K562 (cell line): Measurements from ENCODE around the gene OPCML.

Source experiments
- BRCA1 ChIP-seq, 2 experiments: fragments of 450-650 bp in 1 of 2; sonication (generic) in 1 of 2; formaldehyde crosslinking in 1 of 2; IDR thresholded peaks; 2 replicates each; pipeline versions ENCODE4 v1.5.0 to v1.6.1; 2017 to 2020; ENCODE audit warnings: mild to moderate bottlenecking in 1 of 2, missing genetic modification reagents in 1 of 2
- CHD2 ChIP-seq: IDR thresholded peaks from 2 replicates; pipeline ENCODE4 v1.6.1; 2011; ENCODE audit warnings: low read depth, low read length
- CTCF ChIP-seq, 3 experiments: IDR thresholded peaks in 2 of 3; conservative IDR thresholded peaks in 1 of 3; 2 replicates each; pipeline ENCODE4 v1.5.1; 2011 to 2012; ENCODE audit warnings: low read length in 3 of 3, mild to moderate bottlenecking in 3 of 3, control low read depth in 2 of 3, improper control_type of control experiment in 1 of 3, inconsistent platforms in 1 of 3, low read depth in 1 of 3, mixed read lengths in 1 of 3, moderate library complexity in 1 of 3; ENCODE audit not compliant: insufficient read depth in 2 of 3
- EGR1 ChIP-seq: fragments of 450-650 bp; conservative IDR thresholded peaks from 2 replicates; pipeline ENCODE4 v1.6.1; 2017; ENCODE audit warnings: mild to moderate bottlenecking
- ELF4 ChIP-seq: fragments of 450-650 bp; formaldehyde crosslinking; IDR thresholded peaks from 2 replicates; pipeline ENCODE4 v1.4.0; 2022; ENCODE audit warnings: missing genetic modification characterization
- FOXK1 ChIP-seq: sonication (generic); formaldehyde crosslinking; IDR thresholded peaks from 2 replicates; pipeline ENCODE4 v1.8.0; 2022; ENCODE audit warnings: missing genetic modification reagents, mild to moderate bottlenecking, borderline replicate concordance
- HCFC1 ChIP-seq: IDR thresholded peaks from 2 replicates; pipeline ENCODE4 v1.6.1; 2012; ENCODE audit warnings: low read depth, low read length, improper control_type of control experiment
- MYBL2 ChIP-seq, 2 experiments: fragments of 450-650 bp in 1 of 2; sonication (generic) in 1 of 2; formaldehyde crosslinking in 1 of 2; IDR thresholded peaks; 2 replicates each; pipeline versions ENCODE4 v1.6.1 to v1.8.1; 2017 to 2022; ENCODE audit warnings: borderline replicate concordance in 1 of 2, inconsistent platforms in 1 of 2, low read depth in 1 of 2, mild to moderate bottlenecking in 1 of 2, missing genetic modification reagents in 1 of 2, moderate library complexity in 1 of 2
- ZNF133 ChIP-seq: fragments of 250-450 bp; sonication (Bioruptor Pico); IDR thresholded peaks from 2 replicates; pipeline ENCODE4 v1.4.0; 2020; ENCODE audit warnings: mild to moderate bottlenecking
- ZNF224 ChIP-seq: sonication (generic); formaldehyde crosslinking; IDR thresholded peaks from 2 replicates; pipeline ENCODE4 v1.8.0; 2022; ENCODE audit warnings: mild to moderate bottlenecking, missing genetic modification reagents
- TF ChIP-seq, protein P1 (sequence below): sonication (generic); formaldehyde crosslinking; IDR thresholded peaks from 2 replicates; pipeline ENCODE4 v1.8.1; 2023; ENCODE audit warnings: mild to moderate bottlenecking, missing genetic modification reagents
- TF ChIP-seq, protein P2 (sequence below): sonication (generic); formaldehyde crosslinking; IDR thresholded peaks from 2 replicates; pipeline ENCODE4 v1.8.0; 2022; ENCODE audit warnings: missing genetic modification reagents, mild to moderate bottlenecking, borderline replicate concordance

DNA sequence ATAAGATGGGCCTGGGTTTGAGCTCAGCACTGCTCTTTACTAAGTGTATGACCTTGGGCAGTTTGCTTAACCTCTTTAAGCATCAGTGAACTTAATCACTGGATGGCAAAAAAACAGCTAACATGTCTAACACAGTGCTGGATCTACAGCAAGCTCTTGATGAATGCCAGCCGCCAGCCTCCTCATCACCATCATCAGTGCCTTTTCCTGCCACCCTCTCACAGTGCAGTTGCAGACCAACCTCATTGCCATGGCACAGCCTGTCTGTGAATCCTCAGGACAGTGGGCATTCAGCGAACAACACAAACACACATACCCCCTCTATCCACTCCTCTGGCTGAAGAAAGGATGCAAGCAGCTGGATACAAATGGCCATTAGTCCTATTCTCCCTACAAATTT lies 133.0 kb downstream of the OPCML start:
- no peak for TF ChIP-seq MYBL2 (IDR thresholded peaks at IDR 0.05; ENCODE audit: low read depth)
- no peak for TF ChIP-seq MYBL2 (CRISPR knock-in tag; IDR thresholded peaks at IDR 0.05; ENCODE audit: borderline replicate concordance)
- no peak for TF ChIP-seq ZNF224 (CRISPR knock-in tag)
- no peak for TF ChIP-seq HCFC1
- TF ChIP-seq CHD2: no peak
- no peak for TF ChIP-seq ZNF133
- TF ChIP-seq BRCA1 (IDR thresholded peaks at IDR 0.05): no peak
- no peak for TF ChIP-seq BRCA1 (CRISPR knock-in tag; IDR thresholded peaks at IDR 0.05)
- TF ChIP-seq, protein P1, sequence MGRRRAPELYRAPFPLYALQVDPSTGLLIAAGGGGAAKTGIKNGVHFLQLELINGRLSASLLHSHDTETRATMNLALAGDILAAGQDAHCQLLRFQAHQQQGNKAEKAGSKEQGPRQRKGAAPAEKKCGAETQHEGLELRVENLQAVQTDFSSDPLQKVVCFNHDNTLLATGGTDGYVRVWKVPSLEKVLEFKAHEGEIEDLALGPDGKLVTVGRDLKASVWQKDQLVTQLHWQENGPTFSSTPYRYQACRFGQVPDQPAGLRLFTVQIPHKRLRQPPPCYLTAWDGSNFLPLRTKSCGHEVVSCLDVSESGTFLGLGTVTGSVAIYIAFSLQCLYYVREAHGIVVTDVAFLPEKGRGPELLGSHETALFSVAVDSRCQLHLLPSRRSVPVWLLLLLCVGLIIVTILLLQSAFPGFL (CRISPR knock-in tag): no peak
- no peak for TF ChIP-seq FOXK1
- TF ChIP-seq ELF4 (CRISPR knock-in tag): no peak
- no peak for TF ChIP-seq CTCF (IDR thresholded peaks at IDR 0.05 in 2 of 3, conservative IDR thresholded peaks at IDR 0.05 in 1 of 3; ENCODE audit: insufficient read depth in 2 of 3, low read depth in 1 of 3, low read length in 3 of 3)
- TF ChIP-seq, protein P2, sequence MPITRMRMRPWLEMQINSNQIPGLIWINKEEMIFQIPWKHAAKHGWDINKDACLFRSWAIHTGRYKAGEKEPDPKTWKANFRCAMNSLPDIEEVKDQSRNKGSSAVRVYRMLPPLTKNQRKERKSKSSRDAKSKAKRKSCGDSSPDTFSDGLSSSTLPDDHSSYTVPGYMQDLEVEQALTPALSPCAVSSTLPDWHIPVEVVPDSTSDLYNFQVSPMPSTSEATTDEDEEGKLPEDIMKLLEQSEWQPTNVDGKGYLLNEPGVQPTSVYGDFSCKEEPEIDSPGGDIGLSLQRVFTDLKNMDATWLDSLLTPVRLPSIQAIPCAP (CRISPR knock-in tag): no peak
- TF ChIP-seq EGR1: no peak
